PFSK-1 (cell line): ENCODE measurements around the gene CHCHD1.

Source experiments
- FOXP2 ChIP-seq: optimal IDR thresholded peaks from 2 replicates; pipeline ENCODE3; 2011; ENCODE audit warnings: borderline replicate concordance, control low read depth, inconsistent platforms; ENCODE audit not compliant: insufficient read depth; ENCODE audit errors: extremely low read length, extremely low read depth
- POLR2AphosphoS5 ChIP-seq: IDR thresholded peaks from 2 replicates; pipeline ENCODE4 v1.6.1; 2012; ENCODE audit warnings: low read depth, mild to moderate bottlenecking, control low read depth, low read length, moderate library complexity
- SIN3A ChIP-seq: IDR thresholded peaks from 2 replicates; pipeline ENCODE4 v1.6.1; 2012; ENCODE audit warnings: mild to moderate bottlenecking, low read length, moderate library complexity, borderline replicate concordance; ENCODE audit not compliant: insufficient read depth
- TAF1 ChIP-seq: IDR thresholded peaks from 2 replicates; pipeline ENCODE4 v1.6.1; 2012; ENCODE audit warnings: low read length, control low read depth, borderline replicate concordance; ENCODE audit not compliant: insufficient read depth
- TF ChIP-seq, protein P1 (sequence below), 2 experiments: IDR thresholded peaks; 2 replicates each; pipeline versions ENCODE4 v1.6.1 to v1.8.0; 2011 to 2012; ENCODE audit warnings: low read depth in 2 of 2, low read length in 2 of 2, control low read depth in 1 of 2, inconsistent platforms in 1 of 2, mild to moderate bottlenecking in 1 of 2, moderate library complexity in 1 of 2; ENCODE audit not compliant: insufficient read depth in 1 of 2

CHCHD1 gene

DNA sequence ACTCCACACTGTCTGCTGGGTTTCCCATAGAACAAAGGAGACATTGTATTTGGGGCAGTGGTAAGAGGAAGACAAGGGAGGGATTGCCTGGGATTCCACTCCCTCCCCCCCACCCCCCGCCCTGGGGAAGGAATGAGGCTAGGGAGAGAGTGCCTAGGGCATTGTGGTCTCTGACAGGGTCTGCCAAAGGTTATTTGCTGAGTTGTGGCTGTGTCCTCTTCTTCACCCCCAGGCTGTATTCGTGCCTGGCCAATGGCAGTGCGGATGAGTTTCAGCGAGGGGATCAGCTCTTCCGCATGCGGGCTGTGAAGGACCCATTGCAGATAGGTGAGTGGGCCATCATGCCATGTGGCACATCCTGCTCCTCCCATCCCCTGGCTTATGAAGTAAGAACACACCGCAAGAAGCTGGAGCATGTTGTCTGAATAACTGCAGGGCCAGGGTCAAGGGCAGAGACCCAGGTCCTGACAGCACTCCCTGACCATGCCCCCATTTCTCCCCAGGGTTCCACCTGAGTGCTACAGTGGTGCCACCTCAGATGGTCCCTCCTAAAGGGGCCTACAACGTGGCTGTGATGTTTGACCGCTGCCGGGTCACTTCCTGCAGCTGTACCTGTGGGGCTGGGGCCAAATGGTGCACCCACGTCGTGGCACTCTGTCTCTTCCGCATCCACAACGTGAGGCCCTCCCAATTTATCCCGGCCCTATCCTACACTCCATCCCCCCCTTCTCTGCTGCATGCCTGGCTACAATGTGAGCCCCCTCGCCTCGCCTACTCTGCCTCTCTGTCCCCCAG is 7.2 kb downstream of the CHCHD1 start:
- no peak for TF ChIP-seq POLR2AphosphoS5
- TF ChIP-seq, protein P1, sequence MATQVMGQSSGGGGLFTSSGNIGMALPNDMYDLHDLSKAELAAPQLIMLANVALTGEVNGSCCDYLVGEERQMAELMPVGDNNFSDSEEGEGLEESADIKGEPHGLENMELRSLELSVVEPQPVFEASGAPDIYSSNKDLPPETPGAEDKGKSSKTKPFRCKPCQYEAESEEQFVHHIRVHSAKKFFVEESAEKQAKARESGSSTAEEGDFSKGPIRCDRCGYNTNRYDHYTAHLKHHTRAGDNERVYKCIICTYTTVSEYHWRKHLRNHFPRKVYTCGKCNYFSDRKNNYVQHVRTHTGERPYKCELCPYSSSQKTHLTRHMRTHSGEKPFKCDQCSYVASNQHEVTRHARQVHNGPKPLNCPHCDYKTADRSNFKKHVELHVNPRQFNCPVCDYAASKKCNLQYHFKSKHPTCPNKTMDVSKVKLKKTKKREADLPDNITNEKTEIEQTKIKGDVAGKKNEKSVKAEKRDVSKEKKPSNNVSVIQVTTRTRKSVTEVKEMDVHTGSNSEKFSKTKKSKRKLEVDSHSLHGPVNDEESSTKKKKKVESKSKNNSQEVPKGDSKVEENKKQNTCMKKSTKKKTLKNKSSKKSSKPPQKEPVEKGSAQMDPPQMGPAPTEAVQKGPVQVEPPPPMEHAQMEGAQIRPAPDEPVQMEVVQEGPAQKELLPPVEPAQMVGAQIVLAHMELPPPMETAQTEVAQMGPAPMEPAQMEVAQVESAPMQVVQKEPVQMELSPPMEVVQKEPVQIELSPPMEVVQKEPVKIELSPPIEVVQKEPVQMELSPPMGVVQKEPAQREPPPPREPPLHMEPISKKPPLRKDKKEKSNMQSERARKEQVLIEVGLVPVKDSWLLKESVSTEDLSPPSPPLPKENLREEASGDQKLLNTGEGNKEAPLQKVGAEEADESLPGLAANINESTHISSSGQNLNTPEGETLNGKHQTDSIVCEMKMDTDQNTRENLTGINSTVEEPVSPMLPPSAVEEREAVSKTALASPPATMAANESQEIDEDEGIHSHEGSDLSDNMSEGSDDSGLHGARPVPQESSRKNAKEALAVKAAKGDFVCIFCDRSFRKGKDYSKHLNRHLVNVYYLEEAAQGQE (IDR thresholded peaks at IDR 0.05; ENCODE audit: insufficient read depth in 1 of 2, low read depth in 2 of 2, low read length in 2 of 2), result no peak
- no peak for TF ChIP-seq SIN3A
- no peak for TF ChIP-seq TAF1
- no peak for TF ChIP-seq FOXP2

DNA sequence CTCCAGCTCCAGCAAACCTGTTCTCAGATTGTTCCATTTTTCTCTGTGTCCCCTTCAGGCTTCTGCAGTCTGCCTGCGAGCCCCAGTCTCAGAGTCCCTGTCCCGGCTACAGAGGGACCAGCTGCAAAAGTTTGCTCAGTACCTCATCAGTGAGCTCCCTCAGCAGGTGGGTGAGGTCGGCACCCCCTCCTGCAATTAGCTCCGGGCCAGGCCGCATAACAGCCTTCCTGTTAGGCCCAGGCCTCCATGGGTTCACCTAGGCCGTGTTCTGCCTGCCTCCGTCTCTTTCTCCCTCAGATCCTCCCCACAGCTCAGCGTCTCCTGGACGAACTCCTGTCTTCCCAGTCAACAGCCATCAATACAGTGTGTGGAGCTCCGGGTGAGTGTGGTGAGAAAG is 7.8 kb downstream of the CHCHD1 start:
- TF ChIP-seq, protein P1 (IDR thresholded peaks at IDR 0.05; ENCODE audit: insufficient read depth in 1 of 2, low read depth in 2 of 2, low read length in 2 of 2), result no peak
- TF ChIP-seq TAF1 (no peak), FOXP2 (no peak), SIN3A (no peak), POLR2AphosphoS5 (no peak)

DNA sequence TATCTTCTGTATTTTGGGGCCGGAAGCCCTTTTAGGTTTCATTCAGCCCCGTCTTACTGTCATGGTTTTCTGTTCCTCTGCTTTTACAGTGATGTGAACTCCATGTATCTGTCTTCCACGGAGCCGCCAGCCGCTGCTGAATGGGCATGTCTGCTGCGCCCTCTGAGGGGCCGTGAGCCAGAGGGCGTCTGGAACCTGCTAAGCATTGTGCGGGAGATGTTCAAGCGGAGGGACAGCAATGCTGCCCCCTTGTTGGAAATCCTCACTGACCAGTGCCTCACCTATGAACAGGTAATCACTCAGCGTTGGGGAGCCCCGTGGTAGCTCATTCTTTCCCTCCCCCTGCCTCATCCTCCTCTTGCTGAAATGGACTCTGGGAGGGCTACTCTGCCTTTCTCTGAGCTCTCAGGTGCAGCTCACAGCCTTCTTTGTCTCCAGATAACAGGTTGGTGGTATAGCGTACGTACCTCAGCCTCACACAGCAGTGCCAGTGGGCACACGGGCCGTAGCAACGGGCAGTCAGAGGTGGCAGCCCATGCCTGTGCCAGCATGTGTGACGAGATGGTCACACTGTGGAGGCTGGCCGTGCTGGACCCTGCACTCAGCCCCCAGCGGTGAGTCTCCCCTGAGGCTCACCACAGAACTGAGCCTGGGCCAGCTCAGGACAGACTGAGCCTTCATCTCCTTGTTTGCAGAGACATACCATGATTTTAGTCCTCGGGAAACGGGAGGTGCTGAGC is 9.2 kb downstream of the CHCHD1 start:
- TF ChIP-seq, protein P1 (IDR thresholded peaks at IDR 0.05; ENCODE audit: insufficient read depth in 1 of 2, low read depth in 2 of 2, low read length in 2 of 2), result no peak
- TF ChIP-seq FOXP2 (no peak), POLR2AphosphoS5 (no peak), TAF1 (no peak), SIN3A (no peak)

DNA sequence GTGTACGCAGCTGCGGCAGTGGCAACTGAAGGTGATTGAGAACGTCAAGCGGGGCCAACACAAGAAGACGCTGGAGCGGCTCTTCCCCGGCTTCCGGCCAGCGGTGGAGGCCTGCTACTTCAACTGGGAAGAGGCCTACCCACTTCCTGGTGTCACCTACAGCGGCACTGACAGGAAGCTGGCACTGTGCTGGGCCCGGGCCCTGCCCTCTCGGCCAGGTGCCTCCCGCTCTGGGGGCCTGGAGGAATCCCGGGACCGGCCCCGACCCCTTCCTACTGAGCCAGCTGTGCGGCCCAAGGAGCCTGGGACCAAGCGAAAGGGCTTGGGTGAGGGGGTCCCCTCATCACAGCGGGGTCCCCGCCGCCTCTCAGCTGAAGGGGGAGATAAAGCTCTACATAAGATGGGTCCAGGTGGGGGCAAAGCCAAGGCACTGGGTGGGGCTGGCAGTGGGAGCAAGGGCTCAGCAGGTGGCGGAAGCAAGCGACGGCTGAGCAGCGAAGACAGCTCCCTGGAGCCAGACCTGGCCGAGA is 10.1 kb downstream of the CHCHD1 start:
- no peak for TF ChIP-seq FOXP2
- no peak for TF ChIP-seq TAF1
- no peak for TF ChIP-seq SIN3A
- TF ChIP-seq, protein P1 (IDR thresholded peaks at IDR 0.05; ENCODE audit: insufficient read depth in 1 of 2, low read depth in 2 of 2, low read length in 2 of 2), result no peak
- TF ChIP-seq POLR2AphosphoS5, result no peak
